Lower lobe of right lung (tissue), 2 donors: Measurements from ENCODE around the gene SEMA4A. TPM values are rescaled to one million over a fixed set of nuclear protein-coding genes. Genes with fewer than 3 reads are reported as not detected.
"Not testable (repeated sequence)": the region's sequence is repeated elsewhere in the genome, so short reads cannot be mapped to it uniquely, and the experiment has no call there.

Experiments
- ATAC-seq, 2 donors: fragments of 200-7000 bp; cut with Tn5 transposase; one replicate each; pipeline ENCODE4 v1.9.1; 2020 to 2022; ENCODE audit warnings: mild to moderate bottlenecking in 2 of 2, moderate library complexity in 2 of 2
- DNase-seq: peaks from one replicate; pipeline ENCODE4 v3.0.0-alpha.2; 2020
- H3K27ac ChIP-seq: fragments of 200-600 bp; one replicate; pipeline ENCODE4 v1.8.0; 2022
- H3K27me3 ChIP-seq: fragments of 200-600 bp; one replicate; pipeline ENCODE4 v1.8.0; 2022; ENCODE audit warnings: low read depth
- H3K36me3 ChIP-seq: fragments of 200-600 bp; one replicate; pipeline ENCODE4 v1.8.0; 2022; ENCODE audit warnings: mild to moderate bottlenecking
- H3K4me1 ChIP-seq: fragments of 200-600 bp; one replicate; pipeline ENCODE4 v1.8.0; 2022
- H3K4me3 ChIP-seq: fragments of 200-600 bp; one replicate; pipeline ENCODE4 v1.8.0; 2022; ENCODE audit warnings: mild to moderate bottlenecking
- H3K9me3 ChIP-seq: fragments of 200-600 bp; one replicate; pipeline ENCODE4 v1.8.0; 2022
- CTCF ChIP-seq: fragments of 200-600 bp; IDR thresholded peaks from one replicate; pipeline ENCODE4 v1.8.0; 2022; ENCODE audit warnings: antibody characterized with exemption, mild to moderate bottlenecking
- intact Hi-C: fragments of 100-400 bp; cut with DNase I; formaldehyde crosslinking; loops from one replicate; pipeline ENCODE4 v1.11.0; 2022
- total RNA-seq: library from RNA; stranded (reverse); fragmentation: NEBNext Ultra II Directional; extraction: Animal tissue kit (Norgen Biotek cat#: 25700); gene quantifications from one replicate; pipeline ENCODE4 v1.2.1, GENCODE V29; 2021
- donor health status: DM: no; HTN: yes; CAD: no; lungs with severe emphysema.

SEMA4A gene
- total RNA-seq, 1 donor from 2014 or later, result 28.9 TPM

- peak overlapping the region; percentile 99 for H3K27ac ChIP-seq
- DNase-seq (no peak), ATAC-seq (no peak)
- H3K9me3 ChIP-seq, result no peaks in the 10 kb centered on the region
- no peak for TF ChIP-seq CTCF
- no peaks in the 10 kb centered on the region for H3K36me3 ChIP-seq
- no peaks in the 10 kb centered on the region for H3K27me3 ChIP-seq
- H3K4me3 ChIP-seq, result no peak overlapping the region
- intact Hi-C loops, result no loop called here
- H3K4me1 ChIP-seq, result peaks cover 28% of the 10 kb centered on the region
These were observed 40.0 kb upstream of the SEMA4A start for GRCh38 chr1:156113282-156113950.

- Histone ChIP-seq H3K36me3 (no peaks in the 10 kb centered on the region), H3K4me1 (peaks cover 37% of the 10 kb centered on the region), H3K27ac (peak within 1 kb of the TSS; percentile 99), H3K27me3 (no peaks in the 10 kb centered on the region), H3K9me3 (no peaks in the 10 kb centered on the region), H3K4me3 (peak within 1 kb of the TSS; percentile 90)
- DNase-seq (peak; percentile 93), ATAC-seq (peak; percentile 85 to 93)
- intact Hi-C loops, result no loop called here
- TF ChIP-seq CTCF, result no peak
These were observed 39.1 kb upstream of the SEMA4A start, which contains the start of gene LMNA for GRCh38 chr1:156114101-156114918. Gene LMNA (plus strand): TSS chr1:156114711. CDS start chr1:156114919, 208 bp downstream.

- peaks cover 44% of the 10 kb centered on the region for H3K4me1 ChIP-seq
- H3K4me3 ChIP-seq, result peak overlapping the region; percentile 90
- intact Hi-C loops, result no loop called here
- no peaks in the 10 kb centered on the region for H3K36me3 ChIP-seq
- no peaks in the 10 kb centered on the region for H3K27me3 ChIP-seq
- H3K9me3 ChIP-seq, result no peaks in the 10 kb centered on the region
- no peak for TF ChIP-seq CTCF
- peak overlapping the region; percentile 99 for H3K27ac ChIP-seq
- DNase-seq, result no peak
- ATAC-seq, result peak; percentile 31 to 55
These were observed 38.4 kb upstream of the SEMA4A start for GRCh38 chr1:156114919-156115513.

- H3K36me3 ChIP-seq, result no peaks in the 10 kb centered on the region
- peak overlapping the region; percentile 99 for H3K27ac ChIP-seq
- TF ChIP-seq CTCF, result no peak
- H3K4me1 ChIP-seq, result peaks cover 51% of the 10 kb centered on the region
- peak overlapping the region; percentile 90 for H3K4me3 ChIP-seq
- DNase-seq, result peak; percentile 79
- peak; percentile 19 to 59 for ATAC-seq
- H3K27me3 ChIP-seq, result no peaks in the 10 kb centered on the region
- intact Hi-C loops, result no loop called here
- no peaks in the 10 kb centered on the region for H3K9me3 ChIP-seq
These were observed 37.6 kb upstream of the SEMA4A start for GRCh38 chr1:156115514-156116374.

GRCh38 chr1:156116731-156117130, 36.7 kb upstream of the SEMA4A start:
- H3K4me3 ChIP-seq, result peak overlapping the region; percentile 90
- ATAC-seq, intact Hi-C loops, H3K9me3 ChIP-seq, H3K36me3 ChIP-seq, H3K27me3 ChIP-seq, DNase-seq: not testable (repeated sequence)
- H3K27ac ChIP-seq, result peak overlapping the region; percentile 99
- peaks cover 61% of the 10 kb centered on the region for H3K4me1 ChIP-seq
